NB4 (cell line): ENCODE results near the gene BID.

ENCODE experiments used
- DNase-seq: peaks from one replicate; pipeline ENCODE4 v3.0.0; 2010; ENCODE audit warnings: low read depth
- H3K4me3 ChIP-seq: one replicate; pipeline ENCODE4 v1.5.1; 2011; ENCODE audit warnings: mild to moderate bottlenecking, low read depth, low read length, moderate library complexity
- CTCF ChIP-seq: IDR thresholded peaks from one replicate; pipeline ENCODE4 v1.5.1; 2012; ENCODE audit warnings: low read depth, low read length
- MAX ChIP-seq: IDR thresholded peaks from 2 replicates; pipeline ENCODE4 v1.6.1; 2011; ENCODE audit warnings: low read depth, low read length
- MYC ChIP-seq: IDR thresholded peaks from 2 replicates; pipeline ENCODE4 v1.6.1; 2011; ENCODE audit warnings: low read depth, low read length
- POLR2A ChIP-seq: IDR thresholded peaks from 2 replicates; pipeline ENCODE4 v1.6.1; 2011; ENCODE audit warnings: mild to moderate bottlenecking; ENCODE audit not compliant: insufficient read length; ENCODE audit errors: extremely low read depth

BID gene

GRCh38 chr22:17814084-17814483 is 39.8 kb upstream of the BID start:
- no peak overlapping the region for H3K4me3 ChIP-seq
- DNase-seq: no peak
- TF ChIP-seq MYC: no peak
- no peak for TF ChIP-seq CTCF
- TF ChIP-seq POLR2A: no peak
- TF ChIP-seq MAX: no peak

GRCh38 chr22:17811119-17811518 is 36.9 kb upstream of the BID start:
- DNase-seq: no peak
- no peak overlapping the region for H3K4me3 ChIP-seq
- no peak for TF ChIP-seq POLR2A
- TF ChIP-seq MAX: no peak
- no peak for TF ChIP-seq MYC
- no peak for TF ChIP-seq CTCF

- no peak for TF ChIP-seq CTCF
- TF ChIP-seq POLR2A: no peak
- no peak for TF ChIP-seq MAX
- TF ChIP-seq MYC: no peak
- H3K4me3 ChIP-seq: no peak overlapping the region
- no peak for DNase-seq
Measured at GRCh38 chr22:17810570-17811116, 36.4 kb upstream of the BID start.

GRCh38 chr22:17808693-17809403 is 34.6 kb upstream of the BID start:
- no peak overlapping the region for H3K4me3 ChIP-seq
- DNase-seq: no peak
- no peak for TF ChIP-seq CTCF
- no peak for TF ChIP-seq MAX
- no peak for TF ChIP-seq MYC
- no peak for TF ChIP-seq POLR2A

GRCh38 chr22:17807578-17808410 is 33.5 kb upstream of the BID start:
- no peak for DNase-seq
- no peak overlapping the region for H3K4me3 ChIP-seq
- no peak for TF ChIP-seq MAX
- no peak for TF ChIP-seq MYC
- no peak for TF ChIP-seq CTCF
- TF ChIP-seq POLR2A: no peak
